ENCODE results near the gene TMEM121.

DNA sequence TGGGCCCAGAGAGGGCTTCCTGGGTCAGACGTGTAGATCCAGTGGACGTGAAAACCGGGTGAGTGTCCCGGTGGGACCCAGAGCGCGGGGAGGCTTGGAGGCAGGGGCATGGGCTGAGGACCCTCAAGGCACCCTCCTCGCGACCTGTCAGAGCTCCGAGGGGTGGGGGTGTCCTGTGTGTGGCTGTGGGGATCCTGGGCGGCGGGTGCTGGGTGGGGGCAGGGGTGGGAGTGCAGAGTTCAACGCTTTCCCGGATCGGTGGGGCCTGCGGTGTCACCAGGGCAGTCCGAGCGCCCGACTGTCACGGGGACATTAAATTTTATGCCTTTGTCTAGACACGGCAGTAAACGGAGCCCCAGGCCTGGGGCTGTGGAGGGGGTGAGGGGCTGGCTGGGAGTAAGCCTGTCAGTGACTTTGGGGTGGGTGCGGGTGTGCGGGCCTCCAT, 1.0 kb downstream of the TMEM121 start:
- no peak for TF ChIP-seq GATA2 (IDR thresholded peaks at IDR 0.05; ENCODE audit: low read depth, low read length)
- no peak for TF ChIP-seq GATA3 (IDR thresholded peaks at IDR 0.05; ENCODE audit: low read depth, low read length)
